K562 (cell line): ENCODE data around the gene PIH1D1. TPM values are rescaled to one million over a fixed set of nuclear protein-coding genes. Genes with fewer than 3 reads are reported as not detected.

Source experiments
- ARID1B ChIP-seq: fragments of 450-650 bp; IDR thresholded peaks from 2 replicates; pipeline ENCODE4 v1.6.1; 2016; ENCODE audit warnings: antibody characterized with exemption, mild to moderate bottlenecking, inconsistent platforms
- ATF7 ChIP-seq: fragments of 450-650 bp; IDR thresholded peaks from 2 replicates; pipeline ENCODE4 v1.7.1; 2014; ENCODE audit warnings: mild to moderate bottlenecking, moderate library complexity
- BACH1 ChIP-seq: fragments of 200-800 bp; sonication (Bioruptor generic); IDR thresholded peaks from 2 replicates; pipeline ENCODE4 v1.6.1; 2016; ENCODE audit warnings: missing genetic modification characterization, missing compliant biosample characterization
- BRD4 ChIP-seq: fragments of 200-600 bp; sonication (generic); IDR thresholded peaks from 2 replicates; pipeline ENCODE4 v1.6.1; 2017; ENCODE audit warnings: inconsistent platforms
- DDX20 ChIP-seq: fragments of 450-650 bp; IDR thresholded peaks from 2 replicates; pipeline ENCODE4 v1.6.1; 2016; ENCODE audit warnings: missing genetic modification characterization, low read depth, mild to moderate bottlenecking, missing compliant biosample characterization, moderate library complexity
- DIDO1 ChIP-seq: fragments of 450-650 bp; IDR thresholded peaks from 2 replicates; pipeline ENCODE4 v1.6.1; 2016; ENCODE audit warnings: low read depth, missing biosample characterization, missing genetic modification characterization
- EHMT2 ChIP-seq: fragments of 450-650 bp; IDR thresholded peaks from 2 replicates; pipeline ENCODE4 v1.6.1; 2018; ENCODE audit warnings: antibody characterized with exemption
- ETV6 ChIP-seq, 3 experiments: fragments of 150-350 bp in 1 of 3; sonication (generic) in 1 of 3; formaldehyde crosslinking in 1 of 3; IDR thresholded peaks; 2 replicates each; pipeline versions ENCODE4 v1.6.1 to v1.8.0; 2014 to 2022; ENCODE audit warnings: borderline replicate concordance in 2 of 3, low read depth in 2 of 3, antibody characterized with exemption in 1 of 3, low read length in 1 of 3, mild to moderate bottlenecking in 1 of 3, missing genetic modification reagents in 1 of 3
- FOXK2 ChIP-seq, 2 experiments: fragments of 450-650 bp; IDR thresholded peaks in 1 of 2; conservative IDR thresholded peaks in 1 of 2; 2 replicates each; pipeline ENCODE4 v1.6.1; 2016; ENCODE audit warnings: low read depth in 2 of 2, mild to moderate bottlenecking in 1 of 2
- FUS ChIP-seq: fragments of 200-400 bp; formaldehyde crosslinking; optimal IDR thresholded peaks from 2 replicates; pipeline ENCODE3; 2017; ENCODE audit warnings: low read depth, low read length
- HINFP ChIP-seq: fragments of 450-650 bp; conservative IDR thresholded peaks from 2 replicates; pipeline ENCODE4 v1.6.1; 2016; ENCODE audit warnings: missing genetic modification characterization, low read depth, mild to moderate bottlenecking, control low read depth, missing compliant biosample characterization
- HNRNPH1 ChIP-seq: fragments of 200-400 bp; formaldehyde crosslinking; optimal IDR thresholded peaks from 2 replicates; pipeline ENCODE3; 2017; ENCODE audit warnings: low read depth, mild to moderate bottlenecking, low read length, moderate library complexity
- MCM7 ChIP-seq, 2 experiments: fragments of 450-650 bp; IDR thresholded peaks; 2 replicates each; pipeline ENCODE4 v1.6.1; 2016 to 2018
- MEF2A ChIP-seq: IDR thresholded peaks from 2 replicates; pipeline ENCODE4 v1.6.1; 2011; ENCODE audit warnings: low read depth, mild to moderate bottlenecking, low read length, moderate library complexity; ENCODE audit not compliant: control insufficient read depth
- MTA1 ChIP-seq: fragments of 450-650 bp; IDR thresholded peaks from 2 replicates; pipeline ENCODE4 v1.6.1; 2017; ENCODE audit warnings: borderline replicate concordance
- NR1H2 ChIP-seq: sonication (generic); formaldehyde crosslinking; IDR thresholded peaks from 2 replicates; pipeline ENCODE4 v1.4.0; 2020; ENCODE audit warnings: mild to moderate bottlenecking, missing genetic modification reagents
- POLR3G ChIP-seq: IDR thresholded peaks from 2 replicates; pipeline ENCODE4 v1.6.1; 2011; ENCODE audit not compliant: insufficient read length, insufficient replicate concordance; ENCODE audit errors: extremely low read depth
- PTTG1 ChIP-seq: fragments of 450-650 bp; IDR thresholded peaks from 2 replicates; pipeline ENCODE4 v1.6.1; 2016; ENCODE audit warnings: low read depth, mild to moderate bottlenecking, missing genetic modification characterization, missing compliant biosample characterization
- SRSF9 ChIP-seq: fragments of 200-400 bp; formaldehyde crosslinking; IDR thresholded peaks from 2 replicates; pipeline ENCODE4 v1.6.1; 2017; ENCODE audit warnings: low read depth, low read length, borderline replicate concordance
- TSC22D4 ChIP-seq: fragments of 450-650 bp; IDR thresholded peaks from 2 replicates; pipeline ENCODE4 v1.6.1; 2016; ENCODE audit warnings: missing genetic modification characterization, missing biosample characterization, control low read depth
- ZBTB17 ChIP-seq: fragments of 450-650 bp; formaldehyde crosslinking; IDR thresholded peaks from 2 replicates; pipeline ENCODE4 v1.4.0; 2020; ENCODE audit warnings: mild to moderate bottlenecking
- ZKSCAN8 ChIP-seq: fragments of 200-800 bp; sonication (Bioruptor generic); IDR thresholded peaks from 2 replicates; pipeline ENCODE4 v1.6.1; 2016; ENCODE audit warnings: missing genetic modification characterization, missing compliant biosample characterization
- ZNF561 ChIP-seq: fragments of 450-650 bp; formaldehyde crosslinking; conservative IDR thresholded peaks from 2 replicates; pipeline ENCODE4 v1.4.0; 2020; ENCODE audit warnings: mild to moderate bottlenecking, moderate library complexity
- ZNF586 ChIP-seq: fragments of 450-650 bp; formaldehyde crosslinking; conservative IDR thresholded peaks from 2 replicates; pipeline ENCODE4 v1.4.0; 2020; ENCODE audit warnings: mild to moderate bottlenecking, moderate library complexity
- polyA plus RNA-seq, 8 experiments: library from polyadenylated mRNA; depleted of rRNA in 4 of 8; stranded (reverse) in 5 of 8; unstranded in 3 of 8; fragments of >200 nt; fragmentation: Nextera tagmentation in 2 of 8; fragmentation: Illumina TruSeq in 1 of 8; extraction: Ambion mirVana in 2 of 8; extraction: Trizol in 1 of 8; gene quantifications; 2 replicates each; pipeline versions ENCODE4 v1.2.1 to v1.2.3, GENCODE V29; 2011 to 2014; ENCODE audit warnings: inconsistent platforms in 1 of 8, missing spikeins in 1 of 8
- total RNA-seq, 7 experiments: library from RNA; depleted of rRNA in 6 of 7; stranded (reverse); fragments of >200 nt in 6 of 7; fragmentation: Illumina TruSeq in 2 of 7; extraction: Trizol in 2 of 7; gene quantifications; 2 replicates each; pipeline versions ENCODE4 v1.2.1 to v1.2.3, GENCODE V29; 2011 to 2021; ENCODE audit warnings: low replicate concordance in 1 of 7
- TF ChIP-seq, protein P1 (sequence below): IDR thresholded peaks from 3 replicates; pipeline ENCODE4 v1.6.1; 2011; ENCODE audit warnings: borderline replicate concordance, mild to moderate bottlenecking, moderate library complexity; ENCODE audit not compliant: insufficient read length; ENCODE audit errors: extremely low read depth

The PIH1D1 gene
- total and polyA plus RNA-seq, 9 of the 15 experiments (the other 6 are each of a cell fraction or from before 2014, with no cell fraction given), result 26.5 to 224 (median 137) TPM

GRCh38 chr19:49487277-49488045, 35.8 kb upstream of the PIH1D1 start, which contains the start of gene RPL13A (continued):
- no peak for TF ChIP-seq MEF2A
- no peak for TF ChIP-seq PTTG1 (tag)
- TF ChIP-seq HINFP (tag), result no peak
- 0 out of 2 replicates have a peak, but pooled peaks have one; percentile 46 for TF ChIP-seq NR1H2 (CRISPR knock-in tag)
- TF ChIP-seq ZBTB17 (CRISPR knock-in tag), result no peak
- peak; percentile 85 to 86; a peak in 3 of 4 replicates for TF ChIP-seq FOXK2 (conservative IDR thresholded peaks at IDR 0.05 in 1 of 2, IDR thresholded peaks at IDR 0.05 in 1 of 2; ENCODE audit: low read depth in 2 of 2)
- no peak for TF ChIP-seq DIDO1 (tag)
- TF ChIP-seq FUS, result no peak
- TF ChIP-seq ZKSCAN8 (CRISPR knock-in tag), result no peak
- TF ChIP-seq, protein P1, sequence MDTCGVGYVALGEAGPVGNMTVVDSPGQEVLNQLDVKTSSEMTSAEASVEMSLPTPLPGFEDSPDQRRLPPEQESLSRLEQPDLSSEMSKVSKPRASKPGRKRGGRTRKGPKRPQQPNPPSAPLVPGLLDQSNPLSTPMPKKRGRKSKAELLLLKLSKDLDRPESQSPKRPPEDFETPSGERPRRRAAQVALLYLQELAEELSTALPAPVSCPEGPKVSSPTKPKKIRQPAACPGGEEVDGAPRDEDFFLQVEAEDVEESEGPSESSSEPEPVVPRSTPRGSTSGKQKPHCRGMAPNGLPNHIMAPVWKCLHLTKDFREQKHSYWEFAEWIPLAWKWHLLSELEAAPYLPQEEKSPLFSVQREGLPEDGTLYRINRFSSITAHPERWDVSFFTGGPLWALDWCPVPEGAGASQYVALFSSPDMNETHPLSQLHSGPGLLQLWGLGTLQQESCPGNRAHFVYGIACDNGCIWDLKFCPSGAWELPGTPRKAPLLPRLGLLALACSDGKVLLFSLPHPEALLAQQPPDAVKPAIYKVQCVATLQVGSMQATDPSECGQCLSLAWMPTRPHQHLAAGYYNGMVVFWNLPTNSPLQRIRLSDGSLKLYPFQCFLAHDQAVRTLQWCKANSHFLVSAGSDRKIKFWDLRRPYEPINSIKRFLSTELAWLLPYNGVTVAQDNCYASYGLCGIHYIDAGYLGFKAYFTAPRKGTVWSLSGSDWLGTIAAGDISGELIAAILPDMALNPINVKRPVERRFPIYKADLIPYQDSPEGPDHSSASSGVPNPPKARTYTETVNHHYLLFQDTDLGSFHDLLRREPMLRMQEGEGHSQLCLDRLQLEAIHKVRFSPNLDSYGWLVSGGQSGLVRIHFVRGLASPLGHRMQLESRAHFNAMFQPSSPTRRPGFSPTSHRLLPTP, result no peak
- no peak for TF ChIP-seq MCM7 (IDR thresholded peaks at IDR 0.05)
- no peak for TF ChIP-seq ARID1B
- no peak for TF ChIP-seq HNRNPH1
- TF ChIP-seq TSC22D4 (tag), result no peak
- no peak for TF ChIP-seq ZNF561 (CRISPR knock-in tag)
- TF ChIP-seq BRD4, result peak; percentile 91; the same call in 1 of the 2 replicates
- peak; percentile 97 for TF ChIP-seq ATF7
- TF ChIP-seq POLR3G, result no peak
- no peak for TF ChIP-seq EHMT2
- no peak for TF ChIP-seq BACH1
- TF ChIP-seq ETV6 (IDR thresholded peaks at IDR 0.05; ENCODE audit: borderline replicate concordance in 1 of 2, low read depth in 2 of 2, low read length in 1 of 2), result no peak
- TF ChIP-seq ETV6 (CRISPR knock-in tag; IDR thresholded peaks at IDR 0.05; ENCODE audit: borderline replicate concordance), result no peak; the same call in 1 of the 2 replicates
- no peak for TF ChIP-seq DDX20 (tag)
- peak; percentile 93 for TF ChIP-seq MTA1
- no peak for TF ChIP-seq ZNF586 (CRISPR knock-in tag)
- TF ChIP-seq SRSF9, result no peak
